ENCODE results near the gene ANGPTL2. TPM values are rescaled to one million over a fixed set of nuclear protein-coding genes. Genes with fewer than 3 reads are reported as not detected.

The ANGPTL2 gene
- total RNA-seq, 1 experiment from 2014 or later, result 0.08 TPM

DNA sequence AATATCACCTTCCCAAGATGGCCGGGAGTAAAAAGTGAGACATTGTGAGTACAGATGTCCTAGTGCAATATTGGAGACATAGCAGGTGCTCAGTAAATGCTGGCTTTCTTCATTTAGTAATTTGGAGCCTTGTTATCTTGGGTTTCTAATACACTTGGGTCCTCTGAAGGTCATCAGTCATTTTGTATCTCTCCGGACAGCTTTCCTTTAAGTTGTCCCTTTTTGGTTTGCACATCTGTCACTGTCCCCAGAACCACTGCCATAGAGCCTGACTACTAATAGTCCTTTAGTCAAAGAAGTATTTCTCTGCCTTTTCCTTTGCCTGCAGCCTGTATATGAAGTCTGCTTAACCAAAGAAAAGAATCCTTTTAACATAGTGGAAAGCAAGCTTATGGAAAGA, 7.8 kb upstream of the ANGPTL2 start:
- DNase-seq (ENCODE audit: low read depth, low spot score) (no peak), ATAC-seq (no peak)
- no TSS peak for BruUV-seq (replicated peaks)
- in situ Hi-C loops (cut with HindIII; ENCODE audit: low pct_unique_long_range_greater_than_20kb, low sequenced_read_pairs), result no loop called here
- Histone ChIP-seq H3K4me1 (ENCODE audit: control insufficient read depth, insufficient read depth, low read length) (no peaks in the 10 kb centered on the region; the same call in 1 of the 2 replicates), H3K9me3 (ENCODE audit: control insufficient read depth, insufficient read depth, low read depth, low read length) (no peaks in the 10 kb centered on the region), H3K27me3 (ENCODE audit: control insufficient read depth, insufficient read depth, low read length) (no peaks in the 10 kb centered on the region), H3K36me3 (ENCODE audit: control insufficient read depth, insufficient read depth, low read length) (no peaks in the 10 kb centered on the region), H3K27ac (ENCODE audit: low read length) (no peak overlapping the region), H3K4me3 (ENCODE audit: low read depth in 2 of 2, low read length in 2 of 2) (no peak overlapping the region)
- intact Hi-C loops (cut with micrococcal nuclease; ENCODE audit: unreplicated experiment), result no loop called here
- CTCF ChIA-PET, result no interaction called here
- POLR2A ChIA-PET, result no interaction called here
- TF ChIP-seq REST (IDR thresholded peaks at IDR 0.05; ENCODE audit: insufficient read depth in 1 of 2, low read depth in 2 of 2, low read length in 1 of 2), result no peak
- no peak for TF ChIP-seq TCF7L2 (IDR thresholded peaks at IDR 0.05; ENCODE audit: low read depth, low read length)
- TF ChIP-seq, protein P1, sequence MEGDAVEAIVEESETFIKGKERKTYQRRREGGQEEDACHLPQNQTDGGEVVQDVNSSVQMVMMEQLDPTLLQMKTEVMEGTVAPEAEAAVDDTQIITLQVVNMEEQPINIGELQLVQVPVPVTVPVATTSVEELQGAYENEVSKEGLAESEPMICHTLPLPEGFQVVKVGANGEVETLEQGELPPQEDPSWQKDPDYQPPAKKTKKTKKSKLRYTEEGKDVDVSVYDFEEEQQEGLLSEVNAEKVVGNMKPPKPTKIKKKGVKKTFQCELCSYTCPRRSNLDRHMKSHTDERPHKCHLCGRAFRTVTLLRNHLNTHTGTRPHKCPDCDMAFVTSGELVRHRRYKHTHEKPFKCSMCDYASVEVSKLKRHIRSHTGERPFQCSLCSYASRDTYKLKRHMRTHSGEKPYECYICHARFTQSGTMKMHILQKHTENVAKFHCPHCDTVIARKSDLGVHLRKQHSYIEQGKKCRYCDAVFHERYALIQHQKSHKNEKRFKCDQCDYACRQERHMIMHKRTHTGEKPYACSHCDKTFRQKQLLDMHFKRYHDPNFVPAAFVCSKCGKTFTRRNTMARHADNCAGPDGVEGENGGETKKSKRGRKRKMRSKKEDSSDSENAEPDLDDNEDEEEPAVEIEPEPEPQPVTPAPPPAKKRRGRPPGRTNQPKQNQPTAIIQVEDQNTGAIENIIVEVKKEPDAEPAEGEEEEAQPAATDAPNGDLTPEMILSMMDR (IDR thresholded peaks at IDR 0.05), result no peak
- TF ChIP-seq SIN3A (IDR thresholded peaks at IDR 0.05; ENCODE audit: borderline replicate concordance, insufficient read depth, low read depth, low read length), result no peak
- no peak for TF ChIP-seq POLR2AphosphoS5 (IDR thresholded peaks at IDR 0.05; ENCODE audit: low read depth, low read length)

DNA sequence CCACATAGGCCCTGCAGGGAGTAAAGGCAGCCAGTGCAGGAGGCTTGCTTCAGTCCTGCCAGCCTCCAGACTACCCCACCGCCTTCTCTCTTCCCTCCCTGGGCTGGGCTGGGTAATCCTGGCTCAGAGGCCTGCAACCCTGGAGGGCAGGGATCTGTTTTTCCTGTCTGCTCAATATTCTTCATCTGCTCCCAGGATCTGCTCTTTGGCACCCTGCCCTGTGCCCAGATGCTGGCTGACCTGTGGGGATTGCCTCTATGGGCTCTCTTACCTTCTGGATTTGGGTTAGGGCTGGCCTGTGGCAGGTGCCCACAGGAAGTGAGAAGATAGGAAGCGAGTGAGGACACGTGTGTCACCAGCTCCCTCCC, 7.3 kb upstream of the ANGPTL2 start:
- CTCF ChIA-PET, result no interaction called here
- POLR2A ChIA-PET, result no interaction called here
- no TSS peak for BruUV-seq (replicated peaks)

More for the DNA sequence above, 7.3 kb upstream of the ANGPTL2 start:
- no peaks in the 10 kb centered on the region for H3K36me3 ChIP-seq (ENCODE audit: control insufficient read depth, insufficient read depth, low read length)
- DNase-seq (ENCODE audit: low read depth, low spot score) (no peak), ATAC-seq (no peak)
- TF ChIP-seq POLR2AphosphoS5 (IDR thresholded peaks at IDR 0.05; ENCODE audit: low read depth, low read length), result no peak
- no peak for TF ChIP-seq TCF7L2 (IDR thresholded peaks at IDR 0.05; ENCODE audit: low read depth, low read length)
- TF ChIP-seq SIN3A (IDR thresholded peaks at IDR 0.05; ENCODE audit: borderline replicate concordance, insufficient read depth, low read depth, low read length), result no peak
- TF ChIP-seq REST (IDR thresholded peaks at IDR 0.05; ENCODE audit: insufficient read depth in 1 of 2, low read depth in 2 of 2, low read length in 1 of 2), result no peak
- TF ChIP-seq, protein P1 (IDR thresholded peaks at IDR 0.05), result no peak
- no peak overlapping the region for H3K27ac ChIP-seq (ENCODE audit: low read length)
- no peaks in the 10 kb centered on the region; the same call in 1 of the 2 replicates for H3K4me1 ChIP-seq (ENCODE audit: control insufficient read depth, insufficient read depth, low read length)
- H3K27me3 ChIP-seq (ENCODE audit: control insufficient read depth, insufficient read depth, low read length), result no peaks in the 10 kb centered on the region
- intact Hi-C loops (cut with micrococcal nuclease; ENCODE audit: unreplicated experiment) (no loop called here), in situ Hi-C loops (cut with HindIII; ENCODE audit: low pct_unique_long_range_greater_than_20kb, low sequenced_read_pairs) (no loop called here)
- no peak overlapping the region for H3K4me3 ChIP-seq (ENCODE audit: low read depth in 2 of 2, low read length in 2 of 2)
- H3K9me3 ChIP-seq (ENCODE audit: control insufficient read depth, insufficient read depth, low read depth, low read length), result no peaks in the 10 kb centered on the region

Data from Panc1 (cell line).